Measurements from ENCODE around the gene CDH2. TPM values are rescaled to one million over a fixed set of nuclear protein-coding genes. Genes with fewer than 3 reads are reported as not detected.

CDH2 gene
- total RNA-seq, 1 donor from 2014 or later: 0.07 TPM

DNA sequence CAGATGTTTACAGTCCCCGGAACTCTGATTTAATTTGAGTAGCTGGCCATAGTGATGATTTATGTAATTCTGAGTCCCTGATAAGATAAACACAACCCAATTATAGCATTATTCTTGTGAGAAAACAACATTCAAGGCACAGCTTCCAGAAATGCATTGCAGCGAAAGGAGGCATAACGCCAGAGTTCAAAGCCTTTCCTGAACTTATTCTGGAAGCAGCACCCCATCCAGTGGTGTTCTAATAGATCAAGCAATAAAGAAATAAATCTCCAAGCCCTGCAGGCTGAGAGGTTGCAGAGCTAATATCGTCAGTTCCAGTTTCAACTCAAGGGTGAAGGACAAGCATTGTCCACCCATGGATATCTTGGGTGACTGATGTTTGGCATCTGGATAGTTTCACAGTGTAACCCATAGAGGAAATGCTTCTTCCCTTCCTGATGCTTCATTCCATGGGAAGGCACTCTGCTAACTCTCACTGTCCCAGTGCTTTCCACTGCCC, 18.8 kb downstream of the CDH2 start:
- Mint-ChIP-seq H3K4me1 (no peaks in the 10 kb centered on the region), H3K9me3 (peaks cover 3% of the 10 kb centered on the region), H3K36me3 (ENCODE audit: low read depth) (no peaks in the 10 kb centered on the region), H3K27me3 (no peaks in the 10 kb centered on the region), H3K4me3 (no peak overlapping the region), H3K27ac (no peak overlapping the region)
- DNase-seq: no peak
- intact Hi-C loops (cut with micrococcal nuclease): no loop called here

DNA sequence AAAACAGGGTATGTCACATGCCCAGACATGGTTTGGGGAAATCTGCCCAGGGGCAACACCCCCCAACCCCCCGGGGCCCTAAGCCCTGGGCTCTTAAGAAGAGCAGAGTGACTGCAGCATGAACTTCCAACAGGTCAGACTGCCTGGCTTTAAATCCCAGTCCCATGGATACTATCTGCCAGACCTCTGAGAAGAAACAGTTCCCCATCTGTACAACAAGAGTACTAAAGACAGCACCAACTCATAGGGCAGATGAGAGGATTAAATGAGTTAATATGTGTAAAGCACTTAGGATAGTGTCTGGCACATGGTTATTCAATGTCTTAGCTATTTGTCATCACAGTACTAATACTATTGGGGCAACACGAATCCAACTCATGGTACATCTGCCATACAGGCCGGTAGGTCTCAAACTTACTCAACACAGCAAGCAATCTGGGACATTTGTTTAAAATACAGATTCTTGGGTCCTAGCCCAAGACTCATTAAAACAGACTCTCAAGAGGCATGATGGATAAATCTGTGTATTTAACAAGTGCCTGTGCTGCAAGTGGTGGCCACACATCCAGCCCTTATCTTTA, 23.4 kb downstream of the CDH2 start:
- Mint-ChIP-seq H3K27ac (no peak overlapping the region), H3K4me1 (no peaks in the 10 kb centered on the region), H3K9me3 (no peaks in the 10 kb centered on the region), H3K27me3 (no peaks in the 10 kb centered on the region), H3K36me3 (ENCODE audit: low read depth) (no peaks in the 10 kb centered on the region), H3K4me3 (no peak overlapping the region)
- DNase-seq: no peak
- intact Hi-C loops (cut with micrococcal nuclease): no loop called here

DNA sequence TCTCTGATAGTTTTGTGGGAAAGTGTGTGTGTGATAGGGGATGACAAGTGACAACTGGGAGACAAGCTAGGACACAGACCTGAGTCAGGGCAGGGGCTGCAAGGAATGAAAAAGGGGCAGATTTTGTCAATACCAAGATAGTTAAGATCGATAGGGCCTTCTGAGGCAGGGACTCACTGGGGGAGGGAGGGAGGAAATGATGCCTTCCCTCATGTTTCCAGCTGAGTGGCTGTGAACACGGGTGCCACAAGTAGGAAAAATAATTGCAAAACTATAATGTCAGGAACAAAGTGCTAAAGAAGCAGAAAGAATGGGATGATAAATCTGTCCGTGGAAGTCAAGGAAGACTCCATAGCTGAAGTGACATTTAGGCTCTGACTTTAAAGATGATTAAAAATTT, 24.2 kb downstream of the CDH2 start:
- DNase-seq: no peak
- H3K36me3 Mint-ChIP-seq (ENCODE audit: low read depth): no peaks in the 10 kb centered on the region
- intact Hi-C loops (cut with micrococcal nuclease): no loop called here
- no peak overlapping the region for H3K27ac Mint-ChIP-seq
- no peaks in the 10 kb centered on the region for H3K4me1 Mint-ChIP-seq
- H3K27me3 Mint-ChIP-seq: no peaks in the 10 kb centered on the region
- no peak overlapping the region for H3K4me3 Mint-ChIP-seq
- no peaks in the 10 kb centered on the region for H3K9me3 Mint-ChIP-seq

DNA sequence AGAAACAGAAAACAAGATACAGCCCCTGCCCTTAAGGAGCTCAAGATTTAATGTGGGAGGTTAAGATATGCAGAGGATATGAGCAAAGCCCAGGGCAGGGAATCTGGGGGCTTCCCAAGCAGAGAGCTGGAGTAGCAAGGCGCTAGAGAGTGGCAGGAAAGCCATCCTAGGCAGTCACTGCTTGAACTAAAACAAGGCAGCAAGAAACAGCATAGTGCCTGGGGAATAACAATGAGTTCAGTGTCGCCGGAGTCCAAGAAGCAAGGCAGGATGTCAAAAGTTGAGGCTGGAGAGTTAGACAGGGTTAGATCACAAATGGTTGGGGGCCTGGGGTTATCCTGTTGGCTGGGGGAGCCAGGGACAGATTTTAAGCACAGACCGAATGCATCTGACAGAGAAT, 24.6 kb downstream of the CDH2 start:
- Mint-ChIP-seq H3K36me3 (ENCODE audit: low read depth) (no peaks in the 10 kb centered on the region), H3K27ac (no peak overlapping the region), H3K4me3 (no peak overlapping the region), H3K4me1 (no peaks in the 10 kb centered on the region), H3K27me3 (no peaks in the 10 kb centered on the region), H3K9me3 (no peaks in the 10 kb centered on the region)
- DNase-seq: no peak
- intact Hi-C loops (cut with micrococcal nuclease): no loop called here

DNA sequence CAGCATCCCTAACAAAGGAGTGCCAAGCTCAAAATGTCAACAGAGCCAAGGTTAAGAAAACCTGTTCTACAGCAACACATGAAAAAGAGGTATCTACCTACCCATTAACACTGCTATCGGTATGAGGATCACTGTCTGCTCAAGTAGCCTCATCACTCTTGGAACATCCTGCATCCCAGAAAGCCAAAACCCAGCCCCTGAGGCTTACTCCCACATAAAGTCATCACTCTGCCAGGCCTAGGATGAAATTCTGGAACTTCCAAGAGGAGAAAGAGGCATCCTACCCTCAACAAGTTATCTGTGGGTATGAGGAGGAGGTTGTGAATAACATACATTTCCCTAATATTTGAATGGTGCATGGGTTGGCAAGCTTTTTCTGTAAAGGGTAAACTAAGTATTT, 25.5 kb downstream of the CDH2 start:
- no peak overlapping the region for H3K4me3 Mint-ChIP-seq
- DNase-seq: no peak
- no peaks in the 10 kb centered on the region for H3K9me3 Mint-ChIP-seq
- H3K4me1 Mint-ChIP-seq: no peaks in the 10 kb centered on the region
- H3K27me3 Mint-ChIP-seq: no peaks in the 10 kb centered on the region
- no peak overlapping the region for H3K27ac Mint-ChIP-seq
- intact Hi-C loops (cut with micrococcal nuclease): no loop called here
- no peaks in the 10 kb centered on the region for H3K36me3 Mint-ChIP-seq (ENCODE audit: low read depth)

DNA sequence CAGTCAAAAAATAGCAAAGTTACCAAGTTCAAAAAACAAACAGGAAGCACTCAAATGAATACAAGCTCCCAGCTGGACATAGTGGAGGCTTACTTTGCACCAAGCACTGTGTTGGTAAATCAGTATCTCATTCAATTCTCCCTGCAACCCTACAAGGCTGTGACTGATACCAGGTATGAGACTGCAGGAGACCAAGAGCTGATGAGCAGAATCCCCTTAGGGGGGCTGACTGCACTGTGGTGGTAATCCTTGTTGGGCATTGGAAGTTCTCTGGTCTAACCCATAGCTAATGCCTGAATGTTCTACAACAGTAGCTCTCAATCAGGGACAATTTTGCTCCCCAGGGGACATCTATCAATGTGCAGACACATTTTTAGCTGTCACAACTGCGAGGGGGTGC, 26.0 kb downstream of the CDH2 start:
- no peak for DNase-seq
- H3K27me3 Mint-ChIP-seq: no peaks in the 10 kb centered on the region
- H3K36me3 Mint-ChIP-seq (ENCODE audit: low read depth): no peaks in the 10 kb centered on the region
- no peak overlapping the region for H3K27ac Mint-ChIP-seq
- no peaks in the 10 kb centered on the region for H3K9me3 Mint-ChIP-seq
- no peaks in the 10 kb centered on the region for H3K4me1 Mint-ChIP-seq
- intact Hi-C loops (cut with micrococcal nuclease): no loop called here
- no peak overlapping the region for H3K4me3 Mint-ChIP-seq

DNA sequence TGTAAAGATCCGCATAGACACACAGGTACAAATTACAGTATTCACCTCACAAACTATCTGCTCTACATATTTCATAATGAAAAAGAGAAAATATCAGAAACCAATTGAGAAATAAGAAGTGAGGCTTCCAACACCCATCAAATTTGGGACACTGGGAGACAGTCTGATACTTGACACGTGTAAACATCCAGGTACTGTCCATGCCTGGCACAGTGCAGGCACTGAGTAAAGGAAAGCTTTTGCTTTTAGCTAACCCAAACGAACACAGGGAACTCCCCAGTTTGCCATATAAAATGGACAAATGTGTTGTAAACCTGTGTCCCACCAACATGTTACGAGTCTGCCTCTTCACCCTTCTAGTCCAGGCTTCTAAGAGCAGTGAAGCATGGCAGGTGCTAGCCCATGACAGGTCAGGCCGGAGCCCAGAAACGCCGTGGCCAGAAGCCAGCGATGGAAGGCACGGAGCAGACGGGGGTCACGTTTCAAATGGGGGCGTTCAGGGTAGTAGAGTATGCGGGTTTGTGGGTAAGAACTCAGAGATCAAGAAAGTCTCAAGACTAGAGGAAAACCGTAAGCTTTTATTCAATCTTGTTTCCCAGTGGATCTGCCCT, 27.0 kb downstream of the CDH2 start:
- no peak for DNase-seq
- intact Hi-C loops (cut with micrococcal nuclease): no loop called here
- Mint-ChIP-seq H3K4me3 (no peak overlapping the region), H3K4me1 (no peaks in the 10 kb centered on the region), H3K27ac (no peak overlapping the region), H3K27me3 (no peaks in the 10 kb centered on the region), H3K9me3 (no peaks in the 10 kb centered on the region), H3K36me3 (ENCODE audit: low read depth) (no peaks in the 10 kb centered on the region)

DNA sequence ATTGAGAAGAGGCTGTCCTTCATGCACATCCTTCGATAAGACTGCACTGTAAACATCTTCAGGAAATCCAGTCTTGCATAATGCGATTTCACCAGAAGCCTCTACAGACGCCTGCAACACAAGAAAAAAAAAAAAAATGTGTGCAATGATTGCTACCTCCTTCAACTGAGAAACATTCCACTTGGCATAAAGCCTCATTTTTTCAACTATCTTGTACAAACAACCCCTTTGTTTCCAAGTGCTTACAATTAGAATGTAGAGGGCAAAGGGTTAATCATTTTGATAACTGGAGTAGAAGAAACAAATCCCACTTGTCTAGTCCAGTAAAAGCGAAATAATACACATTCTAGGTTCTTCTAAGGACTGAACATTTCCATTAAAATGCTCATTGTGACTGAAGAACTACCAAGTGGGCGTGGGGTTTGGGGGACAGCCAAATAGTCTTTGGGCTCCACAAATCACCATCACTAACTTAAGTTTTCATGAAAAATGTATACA, 29.2 kb downstream of the CDH2 start:
- Mint-ChIP-seq H3K27ac (no peak overlapping the region), H3K4me1 (no peaks in the 10 kb centered on the region), H3K27me3 (no peaks in the 10 kb centered on the region), H3K36me3 (ENCODE audit: low read depth) (no peaks in the 10 kb centered on the region), H3K4me3 (no peak overlapping the region), H3K9me3 (no peaks in the 10 kb centered on the region)
- DNase-seq: no peak
- intact Hi-C loops (cut with micrococcal nuclease): no loop called here

DNA sequence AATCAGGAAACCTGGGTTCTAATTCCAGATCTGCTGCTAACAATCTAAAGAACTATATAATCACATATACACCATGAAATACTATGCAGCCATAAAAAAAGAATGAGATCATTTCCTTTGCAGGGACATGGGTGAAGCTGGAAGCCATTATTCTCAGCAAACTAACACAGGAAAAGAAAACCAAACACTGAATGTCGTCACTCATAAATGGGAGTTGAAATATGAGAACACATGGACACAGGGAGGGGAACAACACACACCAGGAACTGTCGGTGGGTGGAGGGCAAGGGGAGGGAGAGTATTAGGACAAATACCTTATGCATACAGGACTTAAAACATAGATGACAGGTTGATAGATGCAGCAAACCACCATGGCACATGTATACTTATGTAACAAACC, 33.2 kb downstream of the CDH2 start:
- Mint-ChIP-seq H3K9me3 (no peaks in the 10 kb centered on the region), H3K36me3 (ENCODE audit: low read depth) (no peaks in the 10 kb centered on the region), H3K27me3 (no peaks in the 10 kb centered on the region), H3K27ac (no peak overlapping the region), H3K4me1 (no peaks in the 10 kb centered on the region), H3K4me3 (no peak overlapping the region)
- DNase-seq: no peak
- intact Hi-C loops (cut with micrococcal nuclease): no loop called here

DNA sequence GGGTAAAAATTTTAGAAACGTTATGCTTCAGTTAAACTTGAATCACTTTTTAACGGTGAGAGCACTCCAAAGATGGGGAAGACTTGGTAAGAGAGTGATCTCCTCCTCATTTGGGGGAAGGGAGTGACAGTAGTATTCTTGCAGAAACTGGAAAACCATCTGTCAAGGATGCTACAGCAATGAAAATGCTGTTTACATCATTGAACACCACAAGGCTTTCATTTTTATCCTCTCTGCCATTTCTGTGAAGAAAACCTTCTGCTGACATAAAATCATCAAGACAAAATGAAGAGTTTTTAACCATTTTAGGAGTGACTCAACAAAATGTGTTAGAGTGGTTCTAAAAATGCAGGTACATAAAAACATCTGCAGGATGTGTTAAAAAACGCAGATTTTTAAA, 38.1 kb downstream of the CDH2 start:
- DNase-seq: no peak
- intact Hi-C loops (cut with micrococcal nuclease): no loop called here
- Mint-ChIP-seq H3K36me3 (ENCODE audit: low read depth) (no peaks in the 10 kb centered on the region), H3K4me1 (no peaks in the 10 kb centered on the region), H3K27ac (no peak overlapping the region), H3K9me3 (no peaks in the 10 kb centered on the region), H3K4me3 (no peak overlapping the region), H3K27me3 (no peaks in the 10 kb centered on the region)

DNA sequence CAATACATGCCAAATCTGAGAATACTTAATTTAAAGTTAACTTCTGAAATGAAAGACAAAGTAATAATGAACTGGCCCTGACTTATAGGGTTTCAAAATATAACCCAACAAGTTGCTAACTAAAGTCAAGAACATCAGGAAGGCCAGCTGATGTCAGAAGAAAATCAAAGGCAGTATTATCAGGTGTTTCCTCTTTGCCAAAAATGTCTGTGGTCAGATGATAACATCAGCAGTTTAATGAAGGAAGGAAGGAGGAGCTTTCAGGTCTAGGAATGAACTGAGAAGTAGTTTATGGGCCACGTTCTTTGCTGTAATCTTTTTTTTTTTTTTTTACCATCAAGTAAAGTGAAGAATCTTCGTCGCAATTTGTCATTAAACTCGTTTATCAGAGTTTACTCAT, 40.9 kb downstream of the CDH2 start:
- DNase-seq: no peak
- H3K9me3 Mint-ChIP-seq: no peaks in the 10 kb centered on the region
- H3K36me3 Mint-ChIP-seq (ENCODE audit: low read depth): no peaks in the 10 kb centered on the region
- H3K27ac Mint-ChIP-seq: no peak overlapping the region
- H3K27me3 Mint-ChIP-seq: no peaks in the 10 kb centered on the region
- no peaks in the 10 kb centered on the region for H3K4me1 Mint-ChIP-seq
- H3K4me3 Mint-ChIP-seq: no peak overlapping the region
- intact Hi-C loops (cut with micrococcal nuclease): no loop called here

DNA sequence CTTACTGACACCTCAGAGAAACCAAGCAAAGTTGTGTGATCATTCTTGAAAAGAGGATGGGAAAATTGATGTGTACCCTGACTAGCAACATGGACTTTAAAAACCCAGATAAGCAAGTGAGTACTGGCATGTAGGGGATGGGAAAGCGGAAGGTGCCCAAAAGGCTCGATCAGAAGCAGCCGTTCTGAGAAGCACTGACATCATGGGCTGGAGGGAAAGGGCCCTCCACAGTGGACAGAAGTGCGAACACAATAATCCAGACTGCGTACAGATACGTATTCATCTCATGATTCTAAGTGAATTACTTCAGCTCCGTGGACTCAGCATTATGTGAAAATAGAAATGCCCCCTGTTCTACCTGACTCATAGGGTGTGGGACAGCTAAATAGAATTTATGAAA, 42.2 kb downstream of the CDH2 start:
- intact Hi-C loops (cut with micrococcal nuclease): no loop called here
- DNase-seq: no peak
- no peak overlapping the region for H3K4me3 Mint-ChIP-seq
- no peaks in the 10 kb centered on the region for H3K4me1 Mint-ChIP-seq
- H3K36me3 Mint-ChIP-seq (ENCODE audit: low read depth): no peaks in the 10 kb centered on the region
- no peaks in the 10 kb centered on the region for H3K9me3 Mint-ChIP-seq
- no peaks in the 10 kb centered on the region for H3K27me3 Mint-ChIP-seq
- H3K27ac Mint-ChIP-seq: no peak overlapping the region

DNA sequence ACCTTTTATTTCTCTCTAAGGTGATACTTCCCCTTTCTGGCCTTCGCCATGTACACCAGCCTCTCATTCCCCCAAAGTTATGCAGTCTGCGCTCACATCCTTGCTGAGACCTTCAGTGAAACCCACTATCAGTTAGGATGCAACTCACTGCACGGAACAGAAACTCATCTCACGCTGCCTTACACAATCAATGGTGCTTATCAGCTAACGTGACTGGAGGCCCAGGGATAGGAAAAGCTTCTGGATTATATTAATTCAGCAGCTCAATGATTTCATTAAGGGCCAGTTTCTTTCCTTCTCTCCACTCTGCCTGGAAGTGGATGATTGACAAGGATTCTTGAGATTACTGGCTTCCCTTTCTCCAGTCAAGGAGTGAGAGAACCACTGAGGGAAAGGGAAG, 44.8 kb downstream of the CDH2 start:
- Mint-ChIP-seq H3K27me3 (no peaks in the 10 kb centered on the region), H3K27ac (no peak overlapping the region), H3K9me3 (no peaks in the 10 kb centered on the region), H3K4me1 (no peaks in the 10 kb centered on the region), H3K36me3 (ENCODE audit: low read depth) (no peaks in the 10 kb centered on the region), H3K4me3 (no peak overlapping the region)
- intact Hi-C loops (cut with micrococcal nuclease): no loop called here
- no peak for DNase-seq

DNA sequence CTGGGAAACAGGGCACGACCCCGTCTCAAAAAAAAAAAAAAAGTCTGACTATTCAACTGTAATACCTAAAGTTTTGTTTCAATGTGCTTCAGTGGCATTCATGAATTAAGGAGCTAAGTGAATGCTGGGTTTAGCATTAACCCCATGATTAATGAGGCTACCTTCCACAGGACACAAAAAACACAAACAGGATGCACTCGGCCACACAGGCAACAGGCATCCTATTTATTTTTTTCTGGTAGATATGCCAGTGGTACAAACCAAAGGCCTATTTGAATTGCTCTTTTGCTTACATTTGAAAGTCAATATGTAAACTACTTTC, 48.3 kb downstream of the CDH2 start:
- no peak overlapping the region for H3K27ac Mint-ChIP-seq
- DNase-seq: no peak
- intact Hi-C loops (cut with micrococcal nuclease): no loop called here
- H3K27me3 Mint-ChIP-seq: no peaks in the 10 kb centered on the region
- no peaks in the 10 kb centered on the region for H3K4me1 Mint-ChIP-seq
- no peaks in the 10 kb centered on the region for H3K36me3 Mint-ChIP-seq (ENCODE audit: low read depth)
- H3K4me3 Mint-ChIP-seq: no peak overlapping the region
- no peaks in the 10 kb centered on the region for H3K9me3 Mint-ChIP-seq
